GM18499 (cell line): ENCODE measurements around the gene SLC22A5.

Source experiments
- ATAC-seq: cut with Tn5 transposase; IDR thresholded peaks from one replicate; pipeline ENCODE4 v1.9.1; 2021; ENCODE audit warnings: moderate number of reproducible peaks; ENCODE audit not compliant: insufficient read depth, unreplicated experiment

The SLC22A5 gene

GRCh38 chr5:132439521-132440089 is 70.1 kb downstream of the SLC22A5 start:
- ATAC-seq = no peak

DNA sequence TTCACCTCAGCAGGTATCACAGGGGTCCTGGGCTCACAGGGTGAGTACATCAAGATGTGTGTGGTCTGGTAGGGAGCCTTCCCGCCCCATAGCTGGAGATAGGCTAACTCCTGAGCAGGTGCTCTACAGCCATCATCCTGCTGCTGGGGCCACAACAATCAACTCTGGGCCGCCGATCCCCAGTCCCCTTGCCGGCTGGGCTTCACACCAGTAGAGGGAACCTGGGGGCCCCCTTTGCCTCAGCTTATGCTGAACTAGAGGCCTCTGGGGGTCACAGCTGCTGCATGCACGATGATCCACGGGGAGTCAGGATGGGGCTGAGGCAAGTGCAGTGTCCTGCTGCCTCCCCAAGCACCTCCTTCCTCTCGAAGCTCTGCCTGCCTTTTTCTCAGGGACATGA is 74.6 kb downstream of the SLC22A5 start:
- ATAC-seq = no peak
